GM04503 (cell line): ENCODE data around the gene SPATS2L.

Experiments
- DNase-seq: peaks from one replicate; pipeline ENCODE4 v3.0.0-alpha.2; 2012; ENCODE audit warnings: low read depth

Gene SPATS2L

DNA sequence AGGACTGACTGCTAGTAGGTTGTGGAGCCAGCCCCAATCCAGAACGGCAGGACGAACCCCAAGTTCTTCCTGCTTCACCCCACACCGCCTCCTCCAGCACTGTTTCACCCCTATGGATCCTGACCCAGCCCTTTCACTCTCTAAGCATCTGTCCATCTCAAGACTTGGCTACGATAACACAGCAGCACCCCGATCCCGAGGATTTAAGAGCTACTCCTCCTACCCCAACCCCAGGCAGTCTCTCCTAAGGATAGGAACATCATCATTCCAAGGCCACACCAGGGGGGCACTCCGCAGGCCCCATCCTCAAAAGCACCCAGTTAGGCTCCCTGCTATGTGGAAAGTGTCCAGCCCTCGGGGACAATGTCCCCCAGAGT, 202.7 kb downstream of the SPATS2L start:
- DNase-seq = no peak

DNA sequence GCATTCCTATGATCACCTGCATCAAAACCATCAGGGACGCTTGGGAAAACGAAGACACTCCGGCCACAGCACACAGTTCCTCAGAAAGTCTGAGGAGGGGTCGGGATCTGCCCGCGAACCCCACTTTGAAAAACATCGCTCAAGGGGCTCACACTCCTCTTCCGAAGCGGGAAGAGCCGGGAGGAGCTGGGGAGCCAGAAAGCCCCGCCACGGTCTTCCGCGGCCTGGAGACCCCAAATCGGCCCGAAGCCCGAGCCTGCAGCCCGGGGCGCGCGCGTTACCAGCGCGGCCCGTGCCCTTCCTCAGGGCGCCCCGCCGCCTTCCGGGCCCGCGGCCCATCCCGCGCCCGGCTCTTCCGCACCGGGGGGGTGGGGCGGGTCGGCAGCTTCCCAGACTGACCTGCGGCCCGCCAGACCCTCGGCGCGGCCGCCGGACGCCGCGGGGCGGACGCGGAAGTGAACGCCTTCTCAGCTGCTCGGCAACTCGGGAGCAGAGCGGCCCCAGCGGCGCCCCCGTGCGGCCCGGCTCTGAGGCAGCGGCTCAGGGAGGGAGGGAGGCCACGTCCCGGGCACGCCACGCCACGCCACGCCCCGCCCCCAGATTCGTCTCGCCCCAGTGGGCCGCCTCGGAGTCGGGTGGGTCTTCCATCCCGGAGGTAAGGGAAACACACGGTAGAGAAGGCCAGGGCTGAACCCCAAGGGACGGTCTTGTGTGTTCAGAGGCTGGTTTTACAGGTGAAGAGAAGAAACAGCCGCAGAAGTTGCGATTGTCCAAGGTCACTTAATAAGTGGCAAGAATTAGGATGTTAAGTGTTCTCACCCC, 203.3 kb downstream of the SPATS2L start, which contains the start of gene KCTD18:
Gene KCTD18 (minus strand): TSS at position 457 of the 822 bp plus-strand sequence. CDS start 3,052 bp downstream, outside the sequence.
- DNase-seq = no peak

GRCh38 chr2:200515155-200515554, 208.7 kb downstream of the SPATS2L start:
- DNase-seq = no peak

DNA sequence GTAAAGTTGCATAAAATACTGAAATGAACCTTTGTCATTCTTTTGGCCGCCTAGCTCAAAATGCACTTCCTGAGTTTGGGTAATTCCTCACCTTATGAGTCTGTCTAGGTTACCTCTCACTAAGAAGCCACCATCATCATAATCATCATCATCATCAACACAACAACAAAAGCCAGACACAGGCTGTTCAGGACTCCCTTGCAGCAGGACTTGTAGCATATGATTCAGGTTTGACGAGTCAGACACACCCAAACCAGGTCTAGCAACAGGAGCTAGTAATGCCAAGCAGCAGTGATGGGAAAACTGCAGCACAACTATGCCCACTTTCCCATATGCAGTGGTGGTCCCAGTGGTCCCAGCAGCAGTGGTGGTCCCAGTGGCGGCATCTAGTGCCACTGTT, 216.7 kb downstream of the SPATS2L start:
- DNase-seq = no peak

- no peak for DNase-seq
Measured at GRCh38 chr2:200523604-200524003, 217.1 kb downstream of the SPATS2L start.

- no peak for DNase-seq
Measured at GRCh38 chr2:200525066-200525465, 218.6 kb downstream of the SPATS2L start.

DNA sequence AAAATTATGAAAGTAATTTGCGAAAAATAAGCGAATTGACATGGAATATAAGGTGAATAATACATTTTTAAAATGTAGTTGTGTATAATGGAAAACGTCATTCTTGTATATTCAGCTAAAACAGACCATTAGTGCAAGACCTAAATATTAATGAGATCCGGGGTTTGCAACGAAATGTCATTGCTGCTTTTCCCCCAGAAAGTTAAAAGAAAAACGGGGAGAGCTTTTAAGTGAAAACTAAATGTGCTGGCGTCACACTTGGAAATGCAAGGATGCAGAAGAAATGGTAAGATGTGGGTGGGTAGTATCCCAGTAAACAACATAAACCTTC, 219.0 kb downstream of the SPATS2L start:
- no peak for DNase-seq

GRCh38 chr2:200525882-200526651, 219.6 kb downstream of the SPATS2L start, which contains the start of gene SGO2:
TSS of gene SGO2 (plus strand) at chr2:200526207. CDS start at chr2:200532976, 6,769 bp downstream.
- peak; percentile 70 for DNase-seq

DNA sequence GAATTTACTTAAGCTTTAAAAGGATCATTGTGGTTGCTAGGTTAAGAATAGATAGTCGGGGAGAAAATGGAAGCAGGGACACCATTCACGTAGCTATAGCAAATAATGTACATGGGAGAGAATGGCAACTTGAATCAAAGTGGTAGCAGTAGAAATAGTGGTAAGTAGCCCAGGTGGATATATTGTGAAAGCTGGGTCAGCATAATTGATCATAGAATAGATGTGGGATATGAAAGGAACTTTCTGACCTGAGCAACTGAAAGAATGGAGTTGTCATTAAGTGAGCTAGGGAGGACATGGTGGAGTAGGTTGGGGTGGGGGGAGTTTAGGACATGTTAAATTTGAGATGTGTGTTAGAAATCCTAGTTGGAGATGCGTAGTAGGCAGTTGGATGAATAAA, 221.7 kb downstream of the SPATS2L start:
- DNase-seq = no peak
